ENCODE data around the gene EPAS1.

GRCh38 chr2:46392561-46393346 lies 95.5 kb downstream of the EPAS1 start:
- TF ChIP-seq CTCF (IDR thresholded peaks at IDR 0.05) (no peak), POLR2A (IDR thresholded peaks at IDR 0.05) (no peak)

All from heart left ventricle (tissue), 13 donors.